Endothelial cell of umbilical vein (primary cell): ENCODE data around the gene MS4A10. TPM values are rescaled to one million over a fixed set of nuclear protein-coding genes. Genes with fewer than 3 reads are reported as not detected.

Experiments
- BruUV-seq: library from RNA; stranded (reverse); fragments of 400-500 nt; replicated peaks from 2 replicates; lab custom pipeline; 2021; lab: Mats Ljungman, UMichigan
- CTCF ChIA-PET: fragments of 300-600, 350-600 bp; sonication (Branson Sonifier 250); formaldehyde crosslinking; loops from one replicate; lab custom pipeline; 2021; ENCODE audit warnings: antibody characterized with exemption, inconsistent platforms; lab: Charles Lee
- POLR2A ChIA-PET: fragments of 300-600, 350-600 bp; sonication (Branson Sonifier 250); formaldehyde crosslinking; loops from one replicate; lab custom pipeline; 2021; ENCODE audit warnings: antibody characterized with exemption, inconsistent platforms; lab: Charles Lee
- DNase-seq: peaks from one replicate; pipeline ENCODE4 v3.0.0-alpha.2; 2011; ENCODE audit warnings: low read depth, low spot score
- FAIRE-seq: peaks from 2 replicates; lab custom pipeline; 2011; peaks lifted over from hg19 to GRCh38; lab: Jason Lieb, UNC
- H2AFZ ChIP-seq: 2 replicates; pipeline ENCODE4 v1.6.0; 2012; ENCODE audit warnings: low read depth, low read length, control low read depth, inconsistent platforms
- H3K27ac ChIP-seq: 2 replicates; pipeline ENCODE4 v1.5.1; 2011; ENCODE audit warnings: low read depth, mild to moderate bottlenecking, control low read depth, low read length, moderate library complexity; ENCODE audit not compliant: insufficient read depth
- H3K27me3 ChIP-seq, 2 experiments: 2 replicates each; pipeline versions ENCODE4 v1.6.0 to v1.6.1; 2011; ENCODE audit warnings: low read length in 2 of 2, mixed read lengths in 1 of 2; ENCODE audit not compliant: control insufficient read depth in 2 of 2, insufficient read depth in 2 of 2
- H3K36me3 ChIP-seq, 2 experiments: 2 replicates in 1 of 2; 3 replicates in 1 of 2; pipeline ENCODE4 v1.5.1; 2011; ENCODE audit warnings: low read length in 2 of 2, mild to moderate bottlenecking in 1 of 2, moderate library complexity in 1 of 2; ENCODE audit not compliant: control insufficient read depth in 2 of 2, insufficient read depth in 2 of 2; ENCODE audit errors: extremely low read depth in 1 of 2
- H3K4me1 ChIP-seq: 3 replicates; pipeline ENCODE4 v1.5.1; 2011; ENCODE audit warnings: mild to moderate bottlenecking, low read length; ENCODE audit not compliant: control insufficient read depth, insufficient read depth; ENCODE audit errors: extremely low read depth
- H3K4me2 ChIP-seq: 2 replicates; pipeline ENCODE4 v1.6.1; 2011; ENCODE audit warnings: low read length, control low read depth, mixed read lengths; ENCODE audit not compliant: insufficient read depth
- H3K4me3 ChIP-seq, 3 experiments: fragments of 200-600 bp in 1 of 3; sonication (generic), shearing (Covaris generic) in 1 of 3; replicated peaks in 1 of 3; 2 replicates each; pipeline ENCODE4 v1.5.1; 2011 to 2016; ENCODE audit warnings: control low read depth in 3 of 3, low read length in 3 of 3, mild to moderate bottlenecking in 2 of 3, inconsistent platforms in 1 of 3, low read depth in 1 of 3, moderate library complexity in 1 of 3; ENCODE audit not compliant: insufficient read depth in 1 of 3
- H3K79me2 ChIP-seq: 2 replicates; pipeline ENCODE4 v1.6.0; 2012; ENCODE audit warnings: low read length, inconsistent platforms; ENCODE audit not compliant: control insufficient read depth, insufficient read depth
- H3K9ac ChIP-seq: replicated peaks from 2 replicates; pipeline ENCODE3; 2011; ENCODE audit warnings: low read length, control low read depth; ENCODE audit not compliant: insufficient read depth; ENCODE audit errors: extremely low read depth
- H3K9me1 ChIP-seq: replicated peaks from 3 replicates; pipeline ENCODE4 v1.6.0; 2011; ENCODE audit warnings: mild to moderate bottlenecking, low read length; ENCODE audit not compliant: control insufficient read depth, insufficient read depth; ENCODE audit errors: extremely low read depth
- H3K9me3 ChIP-seq: replicated peaks from 2 replicates; pipeline ENCODE4 v1.5.1; 2012; ENCODE audit warnings: low read length, inconsistent platforms; ENCODE audit not compliant: control insufficient read depth, insufficient read depth
- H4K20me1 ChIP-seq: replicated peaks from 2 replicates; pipeline ENCODE3; 2011; ENCODE audit warnings: mild to moderate bottlenecking, low read length; ENCODE audit not compliant: control insufficient read depth, insufficient read depth; ENCODE audit errors: extremely low read depth
- CTCF ChIP-seq, 2 donors: IDR thresholded peaks; 1 replicate in 1 of 2; 2 replicates in 1 of 2; pipeline ENCODE4 v1.5.1; 2011; ENCODE audit warnings: low read length in 2 of 2, mild to moderate bottlenecking in 2 of 2, moderate library complexity in 2 of 2, control low read depth in 1 of 2, inconsistent platforms in 1 of 2, low read depth in 1 of 2; ENCODE audit not compliant: insufficient read depth in 1 of 2; ENCODE audit errors: extremely low read depth in 1 of 2
- EZH2 ChIP-seq: IDR thresholded peaks from 2 replicates; pipeline ENCODE4 v1.6.1; 2012; ENCODE audit warnings: borderline replicate concordance, low read depth, mild to moderate bottlenecking, moderate library complexity, low read length, inconsistent platforms; ENCODE audit not compliant: severe bottlenecking
- FOS ChIP-seq: IDR thresholded peaks from 2 replicates; pipeline ENCODE4 v1.6.1; 2011; ENCODE audit warnings: mild to moderate bottlenecking, low read length, moderate library complexity, borderline replicate concordance; ENCODE audit not compliant: insufficient read depth
- GATA2 ChIP-seq: IDR thresholded peaks from 2 replicates; pipeline ENCODE4 v1.7.0; 2011; ENCODE audit warnings: low read depth, mild to moderate bottlenecking, moderate library complexity, mixed read lengths, low read length; ENCODE audit not compliant: insufficient read length, insufficient read depth
- JUN ChIP-seq: IDR thresholded peaks from 2 replicates; pipeline ENCODE4 v1.6.1; 2011; ENCODE audit warnings: borderline replicate concordance, low read depth; ENCODE audit not compliant: insufficient read length, insufficient read depth
- MYC ChIP-seq: IDR thresholded peaks from one replicate; pipeline ENCODE4 v1.6.1; 2011; ENCODE audit warnings: mild to moderate bottlenecking, low read depth, low read length
- POLR2A ChIP-seq: IDR thresholded peaks from 2 replicates; pipeline ENCODE4 v1.6.1; 2012; ENCODE audit warnings: low read depth, mild to moderate bottlenecking, control low read depth, low read length
- POLR2AphosphoS5 ChIP-seq: IDR thresholded peaks from 2 replicates; pipeline ENCODE4 v1.6.1; 2012; ENCODE audit warnings: low read depth, mild to moderate bottlenecking, control low read depth, low read length, moderate library complexity; ENCODE audit not compliant: insufficient read depth
- dilution Hi-C: fragments of 300-500 bp; cut with MboI; formaldehyde crosslinking; loops from one replicate; pipeline ENCODE4 v1.15.0; 2019; ENCODE audit warnings: low sequenced_read_pairs; ENCODE audit not compliant: extremely low pct_ligation_motif_present
- intact Hi-C: fragments of 100-400 bp; cut with micrococcal nuclease; formaldehyde crosslinking; loops from one replicate; pipeline ENCODE4 v1.10.0; 2022
- polyA plus RNA-seq, 4 experiments: library from polyadenylated mRNA; depleted of rRNA in 3 of 4; stranded (reverse) in 3 of 4; unstranded in 1 of 4; fragments of >200 nt; gene quantifications; 2 replicates each; pipeline versions ENCODE4 v1.2.1 to v1.2.3, GENCODE V29; 2011 to 2012; ENCODE audit warnings: missing spikeins in 1 of 4
- total RNA-seq: library from RNA; stranded (reverse); gene quantifications from 2 replicates; pipeline ENCODE4 v1.2.3, GENCODE V29; 2021
- TF ChIP-seq, protein P1 (sequence below): IDR thresholded peaks from 2 replicates; pipeline ENCODE4 v1.6.1; 2011; ENCODE audit not compliant: insufficient read depth, insufficient read length

Gene MS4A10
- total and polyA plus RNA-seq, 2 donors (not counting 3 experiments of a cell fraction or from before 2014, with no cell fraction given) = not detected

DNA sequence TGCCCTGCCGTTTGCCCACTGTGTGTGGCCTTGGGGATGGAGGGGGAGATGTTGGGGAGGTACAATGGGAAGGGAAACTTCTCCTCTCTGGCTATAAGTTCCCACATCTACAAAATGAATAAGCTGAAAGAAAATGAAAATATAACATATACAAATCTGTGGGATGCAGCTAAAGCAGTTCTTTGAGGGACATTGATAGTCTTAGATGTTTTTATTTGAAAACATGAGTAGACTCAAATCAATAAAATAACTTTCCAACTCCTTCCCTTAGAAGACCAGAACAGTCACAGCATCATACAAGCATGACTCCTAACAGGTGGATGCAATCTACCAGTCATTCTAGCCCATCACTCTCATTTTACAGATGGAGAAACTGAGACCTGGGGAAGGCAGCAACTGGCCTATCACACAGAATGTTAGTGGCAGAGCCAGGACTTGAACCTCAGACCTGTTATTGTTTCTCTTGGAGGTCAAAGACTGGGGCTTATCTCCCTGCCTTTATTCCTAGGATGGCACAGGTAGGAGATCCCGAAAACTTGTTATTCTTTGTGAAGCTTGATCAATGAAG, 31.5 kb downstream of the MS4A10 start:
- intact Hi-C loops (no loop called here), dilution Hi-C loops (no loop called here)
- TF ChIP-seq EZH2 = no peak
- TF ChIP-seq GATA2 = no peak
- no peak for TF ChIP-seq MYC
- no peak for TF ChIP-seq POLR2AphosphoS5
- no peak for TF ChIP-seq JUN
- TF ChIP-seq CTCF (IDR thresholded peaks at IDR 0.05; ENCODE audit: extremely low read depth in 1 of 2, insufficient read depth in 1 of 2, low read depth in 1 of 2, low read length in 2 of 2) = no peak
- TF ChIP-seq, protein P1, sequence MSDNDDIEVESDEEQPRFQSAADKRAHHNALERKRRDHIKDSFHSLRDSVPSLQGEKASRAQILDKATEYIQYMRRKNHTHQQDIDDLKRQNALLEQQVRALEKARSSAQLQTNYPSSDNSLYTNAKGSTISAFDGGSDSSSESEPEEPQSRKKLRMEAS = no peak
- TF ChIP-seq FOS = no peak
- no peak for TF ChIP-seq POLR2A
- no peaks in the 10 kb centered on the region for H3K36me3 ChIP-seq
- no peak overlapping the region for H3K27ac ChIP-seq
- H3K4me3 ChIP-seq = no peak overlapping the region
- no peaks in the 10 kb centered on the region for H3K4me1 ChIP-seq
- BruUV-seq = no TSS peak
- H3K9ac ChIP-seq = no peak overlapping the region
- no peak for FAIRE-seq
- H4K20me1 ChIP-seq = no peaks in the 10 kb centered on the region
- H3K9me1 ChIP-seq = no peaks in the 10 kb centered on the region
- H2AFZ ChIP-seq = no peak overlapping the region
- H3K9me3 ChIP-seq = no peaks in the 10 kb centered on the region
- no peaks in the 10 kb centered on the region for H3K79me2 ChIP-seq
- DNase-seq = no peak
- ChIA-PET CTCF (no interaction called here), POLR2A (no interaction called here)
- no peaks in the 10 kb centered on the region for H3K27me3 ChIP-seq
- no peak overlapping the region for H3K4me2 ChIP-seq
